Neural cell (in vitro differentiated cells): ENCODE data around the gene SAA2.

Experiments
- EP300 ChIP-seq: fragments of 450-650 bp; conservative IDR thresholded peaks from 2 replicates; pipeline ENCODE4 v1.6.1; 2014; ENCODE audit warnings: antibody characterized with exemption, mild to moderate bottlenecking, moderate library complexity; ENCODE audit not compliant: poor library complexity, severe bottlenecking
- EZH2 ChIP-seq: fragments of 200-600, 300-800 bp; shearing (Covaris generic), sonication (generic); IDR thresholded peaks from 2 replicates; pipeline ENCODE4 v1.6.1; 2014; ENCODE audit warnings: antibody characterized with exemption, low read length, borderline replicate concordance, mild to moderate bottlenecking; ENCODE audit not compliant: insufficient read depth, poor library complexity, severe bottlenecking
- MXI1 ChIP-seq: fragments of 450-650 bp; conservative IDR thresholded peaks from 2 replicates; pipeline ENCODE4 v1.6.1; 2014; ENCODE audit warnings: antibody characterized with exemption, mild to moderate bottlenecking; ENCODE audit not compliant: poor library complexity, severe bottlenecking
- POLR2AphosphoS5 ChIP-seq: IDR thresholded peaks from 2 replicates; pipeline ENCODE4 v1.6.1; 2012
- TF ChIP-seq, protein P1 (sequence below): fragments of 450-650 bp; IDR thresholded peaks from 2 replicates; pipeline ENCODE4 v1.5.1; 2014; ENCODE audit warnings: antibody characterized with exemption, mild to moderate bottlenecking, moderate library complexity; ENCODE audit not compliant: poor library complexity, severe bottlenecking
- TF ChIP-seq, protein P2 (sequence below): IDR thresholded peaks from 2 replicates; pipeline ENCODE4 v1.6.1; 2012; ENCODE audit warnings: borderline replicate concordance

DNA sequence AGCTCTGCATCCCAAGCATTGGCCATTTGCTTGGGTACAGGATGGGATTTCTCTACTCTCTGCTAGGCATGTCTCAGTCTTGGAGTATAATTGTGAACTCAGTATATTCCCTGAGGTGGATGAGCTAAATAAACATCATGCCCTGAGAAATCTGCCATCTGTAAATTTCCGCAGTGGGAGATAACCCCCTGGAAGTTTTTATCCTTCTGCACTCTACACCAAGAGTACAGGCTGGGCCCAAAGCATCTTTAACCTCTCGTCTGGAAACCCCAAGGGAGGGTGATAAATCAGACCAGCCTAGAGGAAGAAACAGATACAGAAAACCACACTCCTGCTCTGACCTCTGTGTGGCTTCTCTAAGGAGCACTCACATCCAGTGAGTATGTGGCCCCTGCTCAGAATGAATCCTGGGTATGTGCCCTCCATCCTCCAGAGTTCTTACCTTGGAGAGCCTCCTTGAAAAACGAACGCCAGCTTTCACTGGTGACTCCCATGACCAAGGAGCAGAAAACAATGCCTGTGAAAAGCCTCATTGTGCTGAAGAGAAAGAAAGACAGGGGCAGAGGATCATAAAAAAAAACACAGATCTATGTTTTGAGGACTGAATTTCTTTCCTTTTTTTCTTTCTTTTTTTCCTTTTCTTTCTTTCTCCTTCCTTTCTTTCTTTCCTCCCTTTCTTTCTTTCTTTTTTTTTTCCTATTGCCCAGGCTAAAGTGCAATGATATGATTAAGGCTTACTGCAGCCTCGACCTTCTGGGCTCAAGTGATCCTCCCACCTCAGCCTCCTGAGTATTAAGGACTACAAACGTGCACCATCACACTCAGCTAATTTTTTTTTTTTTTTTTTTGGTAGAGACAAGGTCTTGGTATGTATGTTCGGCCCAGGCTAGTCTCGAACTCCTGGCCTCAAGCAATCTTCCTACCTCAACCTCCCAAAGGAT lies 12.8 kb downstream of the SAA2 start:
- TF ChIP-seq, protein P1, sequence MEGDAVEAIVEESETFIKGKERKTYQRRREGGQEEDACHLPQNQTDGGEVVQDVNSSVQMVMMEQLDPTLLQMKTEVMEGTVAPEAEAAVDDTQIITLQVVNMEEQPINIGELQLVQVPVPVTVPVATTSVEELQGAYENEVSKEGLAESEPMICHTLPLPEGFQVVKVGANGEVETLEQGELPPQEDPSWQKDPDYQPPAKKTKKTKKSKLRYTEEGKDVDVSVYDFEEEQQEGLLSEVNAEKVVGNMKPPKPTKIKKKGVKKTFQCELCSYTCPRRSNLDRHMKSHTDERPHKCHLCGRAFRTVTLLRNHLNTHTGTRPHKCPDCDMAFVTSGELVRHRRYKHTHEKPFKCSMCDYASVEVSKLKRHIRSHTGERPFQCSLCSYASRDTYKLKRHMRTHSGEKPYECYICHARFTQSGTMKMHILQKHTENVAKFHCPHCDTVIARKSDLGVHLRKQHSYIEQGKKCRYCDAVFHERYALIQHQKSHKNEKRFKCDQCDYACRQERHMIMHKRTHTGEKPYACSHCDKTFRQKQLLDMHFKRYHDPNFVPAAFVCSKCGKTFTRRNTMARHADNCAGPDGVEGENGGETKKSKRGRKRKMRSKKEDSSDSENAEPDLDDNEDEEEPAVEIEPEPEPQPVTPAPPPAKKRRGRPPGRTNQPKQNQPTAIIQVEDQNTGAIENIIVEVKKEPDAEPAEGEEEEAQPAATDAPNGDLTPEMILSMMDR: no peak
- TF ChIP-seq EP300 (no peak), EZH2 (no peak), MXI1 (no peak), POLR2AphosphoS5 (no peak)
- TF ChIP-seq, protein P2, sequence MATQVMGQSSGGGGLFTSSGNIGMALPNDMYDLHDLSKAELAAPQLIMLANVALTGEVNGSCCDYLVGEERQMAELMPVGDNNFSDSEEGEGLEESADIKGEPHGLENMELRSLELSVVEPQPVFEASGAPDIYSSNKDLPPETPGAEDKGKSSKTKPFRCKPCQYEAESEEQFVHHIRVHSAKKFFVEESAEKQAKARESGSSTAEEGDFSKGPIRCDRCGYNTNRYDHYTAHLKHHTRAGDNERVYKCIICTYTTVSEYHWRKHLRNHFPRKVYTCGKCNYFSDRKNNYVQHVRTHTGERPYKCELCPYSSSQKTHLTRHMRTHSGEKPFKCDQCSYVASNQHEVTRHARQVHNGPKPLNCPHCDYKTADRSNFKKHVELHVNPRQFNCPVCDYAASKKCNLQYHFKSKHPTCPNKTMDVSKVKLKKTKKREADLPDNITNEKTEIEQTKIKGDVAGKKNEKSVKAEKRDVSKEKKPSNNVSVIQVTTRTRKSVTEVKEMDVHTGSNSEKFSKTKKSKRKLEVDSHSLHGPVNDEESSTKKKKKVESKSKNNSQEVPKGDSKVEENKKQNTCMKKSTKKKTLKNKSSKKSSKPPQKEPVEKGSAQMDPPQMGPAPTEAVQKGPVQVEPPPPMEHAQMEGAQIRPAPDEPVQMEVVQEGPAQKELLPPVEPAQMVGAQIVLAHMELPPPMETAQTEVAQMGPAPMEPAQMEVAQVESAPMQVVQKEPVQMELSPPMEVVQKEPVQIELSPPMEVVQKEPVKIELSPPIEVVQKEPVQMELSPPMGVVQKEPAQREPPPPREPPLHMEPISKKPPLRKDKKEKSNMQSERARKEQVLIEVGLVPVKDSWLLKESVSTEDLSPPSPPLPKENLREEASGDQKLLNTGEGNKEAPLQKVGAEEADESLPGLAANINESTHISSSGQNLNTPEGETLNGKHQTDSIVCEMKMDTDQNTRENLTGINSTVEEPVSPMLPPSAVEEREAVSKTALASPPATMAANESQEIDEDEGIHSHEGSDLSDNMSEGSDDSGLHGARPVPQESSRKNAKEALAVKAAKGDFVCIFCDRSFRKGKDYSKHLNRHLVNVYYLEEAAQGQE: no peak
